Colonic mucosa (tissue), 4 donors: ENCODE measurements around the gene MLC1. TPM values are rescaled to one million over a fixed set of nuclear protein-coding genes. Genes with fewer than 3 reads are reported as not detected.

Source experiments
- DNase-seq: peaks from one replicate; pipeline ENCODE4 v3.0.0-alpha.2; 2020
- H3K27ac ChIP-seq: fragments of 200-600 bp; one replicate; pipeline ENCODE4 v1.8.0; 2021
- H3K27me3 ChIP-seq: fragments of 200-600 bp; one replicate; pipeline ENCODE4 v1.8.0; 2021
- H3K36me3 ChIP-seq: fragments of 200-600 bp; one replicate; pipeline ENCODE4 v1.8.0; 2021
- H3K4me1 ChIP-seq: fragments of 200-600 bp; one replicate; pipeline ENCODE4 v1.8.0; 2021; ENCODE audit warnings: mild to moderate bottlenecking
- H3K4me3 ChIP-seq: fragments of 200-600 bp; one replicate; pipeline ENCODE4 v1.8.0; 2021
- H3K9ac ChIP-seq, 2 donors: one replicate each; pipeline ENCODE4 v1.7.0; 2013; ENCODE audit warnings: control low read depth in 2 of 2, low read depth in 2 of 2, low read length in 2 of 2
- H3K9me3 ChIP-seq: fragments of 200-600 bp; one replicate; pipeline ENCODE4 v1.8.0; 2021
- CTCF ChIP-seq: fragments of 200-600 bp; IDR thresholded peaks from one replicate; pipeline ENCODE4 v1.8.0; 2022; ENCODE audit warnings: antibody characterized with exemption, mild to moderate bottlenecking
- intact Hi-C: fragments of 100-400 bp; cut with DNase I; formaldehyde crosslinking; loops from one replicate; pipeline ENCODE4 v1.14.1; 2022
- total RNA-seq, 2 donors: library from RNA; stranded (reverse); fragmentation: NEBNext Ultra II Directional in 1 of 2; extraction: Animal tissue kit (Norgen Biotek cat#: 25700) in 1 of 2; gene quantifications; one replicate each; pipeline ENCODE4 v1.2.1, GENCODE V29; 2021
- donor health status: healthy.
- donor health status: DM: no; HTN: no; CAD: no.
- donor health status: DM: no; HTN: no; CAD: no.

MLC1 gene
- total RNA-seq, 2 donors from 2014 or later, result not detected

GRCh38 chr22:50118129-50118528, 32.9 kb upstream of the MLC1 start:
- Histone ChIP-seq H3K4me3 (no peak overlapping the region), H3K9ac (no peak overlapping the region), H3K4me1 (no peaks in the 10 kb centered on the region), H3K9me3 (no peaks in the 10 kb centered on the region), H3K27ac (no peak overlapping the region), H3K27me3 (no peaks in the 10 kb centered on the region), H3K36me3 (no peaks in the 10 kb centered on the region)
- intact Hi-C loops, result no loop called here
- no peak for TF ChIP-seq CTCF
- DNase-seq, result no peak

GRCh38 chr22:50117168-50117762, 32.0 kb upstream of the MLC1 start:
- Histone ChIP-seq H3K9me3 (no peaks in the 10 kb centered on the region), H3K27me3 (no peaks in the 10 kb centered on the region), H3K36me3 (no peaks in the 10 kb centered on the region), H3K4me1 (no peaks in the 10 kb centered on the region), H3K27ac (no peak overlapping the region), H3K4me3 (no peak overlapping the region), H3K9ac (no peak overlapping the region)
- no peak for TF ChIP-seq CTCF
- intact Hi-C loops, result no loop called here
- DNase-seq, result no peak

- DNase-seq, result no peak
- H3K9ac ChIP-seq, result no peak overlapping the region
- no peaks in the 10 kb centered on the region for H3K4me1 ChIP-seq
These were observed 30.5 kb upstream of the MLC1 start for GRCh38 chr22:50115693-50116092.

GRCh38 chr22:50114221-50115021, 29.2 kb upstream of the MLC1 start:
- no peak for TF ChIP-seq CTCF
- DNase-seq, result no peak
- H3K9me3 ChIP-seq, result no peaks in the 10 kb centered on the region
- H3K27me3 ChIP-seq, result no peaks in the 10 kb centered on the region
- H3K27ac ChIP-seq, result no peak overlapping the region
- no peaks in the 10 kb centered on the region for H3K36me3 ChIP-seq
- H3K4me1 ChIP-seq, result no peaks in the 10 kb centered on the region
- H3K9ac ChIP-seq, result no peak overlapping the region
- intact Hi-C loops, result no loop called here
- no peak overlapping the region for H3K4me3 ChIP-seq

More at GRCh38 chr22:50115693-50116092, 30.5 kb upstream of the MLC1 start:
- no peak overlapping the region for H3K4me3 ChIP-seq
- H3K36me3 ChIP-seq, result no peaks in the 10 kb centered on the region
- no peak for TF ChIP-seq CTCF
- H3K27ac ChIP-seq, result no peak overlapping the region
- H3K27me3 ChIP-seq, result no peaks in the 10 kb centered on the region
- intact Hi-C loops, result no loop called here
- H3K9me3 ChIP-seq, result no peaks in the 10 kb centered on the region

GRCh38 chr22:50112151-50113118, 27.2 kb upstream of the MLC1 start:
- no peak overlapping the region for H3K27ac ChIP-seq
- no peaks in the 10 kb centered on the region for H3K36me3 ChIP-seq
- H3K27me3 ChIP-seq, result no peaks in the 10 kb centered on the region
- TF ChIP-seq CTCF, result no peak
- no peaks in the 10 kb centered on the region for H3K4me1 ChIP-seq
- H3K9me3 ChIP-seq, result no peaks in the 10 kb centered on the region
- intact Hi-C loops, result no loop called here
- DNase-seq, result no peak
- no peak overlapping the region for H3K9ac ChIP-seq
- no peak overlapping the region for H3K4me3 ChIP-seq
